ENCODE measurements around the gene ZNF280B. TPM values are rescaled to one million over a fixed set of nuclear protein-coding genes. Genes with fewer than 3 reads are reported as not detected.
"Not testable (repeated sequence)": the region's sequence is repeated elsewhere in the genome, so short reads cannot be mapped to it uniquely, and the experiment has no call there.

Gene ZNF280B
- total and polyA plus RNA-seq, 7 experiments from 2014 or later: 2.1 to 3.6 (median 2.3) TPM

DNA sequence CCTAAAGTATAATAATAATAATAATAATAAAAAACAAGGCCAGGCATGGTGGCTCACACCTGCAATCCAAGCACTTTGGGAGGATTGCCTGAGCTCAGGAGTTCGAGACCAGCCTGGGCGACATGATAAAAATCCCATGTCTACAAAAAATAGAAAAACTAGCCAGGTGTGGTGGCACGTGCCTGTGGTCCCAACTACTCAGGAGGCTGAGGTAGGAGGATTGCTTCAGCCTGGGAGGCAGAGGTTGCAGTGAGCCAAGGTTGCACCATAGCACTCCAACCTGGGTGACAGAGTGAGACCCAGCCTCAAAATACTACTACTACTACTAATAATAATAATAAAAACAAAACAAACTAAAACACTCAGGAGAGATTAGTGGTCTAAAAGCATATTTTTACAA lies 27.1 kb upstream of the ZNF280B start:
- H3K36me3 Mint-ChIP-seq: no peaks in the 10 kb centered on the region

DNA sequence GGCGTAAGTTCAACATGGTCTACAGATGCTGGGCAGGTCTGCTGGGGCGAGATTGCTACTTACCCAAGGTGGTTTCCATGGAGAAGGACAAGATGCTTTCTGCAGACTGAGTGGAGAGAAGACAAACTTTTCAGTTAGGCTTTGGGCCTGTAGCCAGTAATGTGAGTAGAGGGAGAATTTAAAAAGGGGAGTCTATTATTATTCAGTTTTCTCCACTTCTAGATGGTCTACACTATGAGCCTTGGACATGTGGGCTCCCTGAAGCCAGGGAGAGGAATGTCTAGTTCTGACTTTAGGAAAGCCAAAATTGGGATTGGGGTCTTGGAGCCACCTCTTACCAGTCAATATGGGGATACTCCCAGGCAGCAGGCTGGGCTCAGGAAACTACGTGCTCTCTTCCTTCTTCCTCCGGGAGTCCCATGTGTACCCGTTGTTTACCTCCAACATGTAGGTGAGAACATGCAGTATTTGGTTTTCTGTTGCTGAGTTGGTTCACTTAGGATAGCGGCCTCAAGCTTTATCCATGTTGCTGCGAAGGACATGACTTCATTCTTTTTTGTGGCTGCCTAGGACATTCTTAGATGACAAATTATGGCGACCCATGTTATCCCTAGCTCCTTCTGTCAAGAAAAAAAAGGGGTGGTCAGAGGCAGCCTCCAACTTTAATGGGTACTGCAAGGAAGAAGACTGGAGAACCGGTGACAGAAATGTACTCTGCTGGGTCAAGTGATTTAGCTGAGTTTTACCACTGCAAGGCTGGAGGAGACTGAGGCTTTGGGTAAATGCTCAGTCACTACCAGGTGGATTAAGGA lies 26.3 kb upstream of the ZNF280B start:
- no peak for ATAC-seq
- Mint-ChIP-seq H3K27ac (no peak overlapping the region), H3K4me3 (no peak overlapping the region), H3K4me1 (no peaks in the 10 kb centered on the region), H3K27me3 (peaks cover 0 to 11% (median 4%) of the 10 kb centered on the region in 5 donors), H3K9me3 (no peaks in the 10 kb centered on the region), H3K36me3 (no peaks in the 10 kb centered on the region)
- no peak overlapping the region for H3K27ac ChIP-seq (ENCODE audit: low read depth, low read length)
- no peaks in the 10 kb centered on the region for H3K9me3 ChIP-seq (ENCODE audit: control insufficient read depth in 2 of 3, low read length in 3 of 3)
- ChIA-PET CTCF (no interaction called here), POLR2A (no interaction called here)
- intact Hi-C loops (cut with micrococcal nuclease): no loop called here
- no peak for DNase-seq
- no peaks in the 10 kb centered on the region for H3K4me1 ChIP-seq (ENCODE audit: control insufficient read depth in 2 of 2, insufficient read depth in 2 of 2, low read length in 2 of 2)
- H3K27me3 ChIP-seq (ENCODE audit: control insufficient read depth in 2 of 2, insufficient read depth in 2 of 2, low read length in 2 of 2): no peaks in the 10 kb centered on the region
- H3K36me3 ChIP-seq (ENCODE audit: control insufficient read depth in 2 of 3, insufficient read depth in 3 of 3, low read length in 3 of 3): no peaks in the 10 kb centered on the region
- no peak overlapping the region for H3K4me3 ChIP-seq (ENCODE audit: low read length)

More for the DNA sequence above, 27.1 kb upstream of the ZNF280B start:
- H3K9me3 ChIP-seq (ENCODE audit: control insufficient read depth in 2 of 3, low read length in 3 of 3): no peaks in the 10 kb centered on the region
- ATAC-seq (no peak), DNase-seq (no peak)
- CTCF ChIA-PET: no interaction called here
- H3K27ac ChIP-seq (ENCODE audit: low read depth, low read length): no peak overlapping the region
- no peak overlapping the region for H3K27ac Mint-ChIP-seq
- no peaks in the 10 kb centered on the region for H3K4me1 ChIP-seq (ENCODE audit: control insufficient read depth in 2 of 2, insufficient read depth in 2 of 2, low read length in 2 of 2)
- H3K36me3 ChIP-seq (ENCODE audit: control insufficient read depth in 2 of 3, insufficient read depth in 3 of 3, low read length in 3 of 3): no peaks in the 10 kb centered on the region
- H3K27me3 Mint-ChIP-seq: peaks cover 0 to 11% (median 4%) of the 10 kb centered on the region in 5 donors
- no peaks in the 10 kb centered on the region for H3K27me3 ChIP-seq (ENCODE audit: control insufficient read depth in 2 of 2, insufficient read depth in 2 of 2, low read length in 2 of 2)
- POLR2A ChIA-PET: no interaction called here
- intact Hi-C loops (cut with micrococcal nuclease): no loop called here
- H3K9me3 Mint-ChIP-seq: no peaks in the 10 kb centered on the region
- H3K4me1 Mint-ChIP-seq: no peaks in the 10 kb centered on the region
- no peak overlapping the region for H3K4me3 ChIP-seq (ENCODE audit: low read length)
- no peak overlapping the region for H3K4me3 Mint-ChIP-seq

DNA sequence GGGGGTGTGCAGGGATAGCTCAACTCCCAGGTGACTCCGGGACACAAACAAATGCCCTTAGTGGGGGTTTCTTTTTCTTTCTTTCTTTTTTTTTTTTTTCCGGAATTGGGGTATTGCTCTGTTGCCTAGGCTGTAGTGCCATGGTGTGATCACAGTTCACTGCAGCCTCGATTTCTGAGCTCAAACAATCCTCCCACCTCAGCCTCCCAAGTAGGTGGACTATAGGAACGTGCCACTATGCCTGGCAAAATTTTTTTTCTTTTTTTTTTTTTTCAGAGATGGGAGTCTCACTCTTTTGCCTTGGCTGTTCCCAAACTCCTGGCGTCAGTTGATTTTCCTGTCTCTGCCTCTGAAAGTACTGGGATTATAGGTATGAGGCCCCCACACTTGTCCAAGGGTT lies 25.3 kb upstream of the ZNF280B start:
- ATAC-seq: no peak
- Histone ChIP-seq H3K27me3 (ENCODE audit: control insufficient read depth in 2 of 2, insufficient read depth in 2 of 2, low read length in 2 of 2) (no peaks in the 10 kb centered on the region), H3K4me3 (ENCODE audit: low read length) (no peak overlapping the region), H3K9me3 (ENCODE audit: control insufficient read depth in 2 of 3, low read length in 3 of 3) (no peaks in the 10 kb centered on the region), H3K27ac (ENCODE audit: low read depth, low read length) (no peak overlapping the region), H3K4me1 (ENCODE audit: control insufficient read depth in 2 of 2, insufficient read depth in 2 of 2, low read length in 2 of 2) (no peaks in the 10 kb centered on the region), H3K36me3 (ENCODE audit: control insufficient read depth in 2 of 3, insufficient read depth in 3 of 3, low read length in 3 of 3) (no peaks in the 10 kb centered on the region)
- Mint-ChIP-seq H3K27me3 (peaks cover 0 to 11% (median 6%) of the 10 kb centered on the region in 5 donors), H3K9me3 (no peaks in the 10 kb centered on the region), H3K4me3 (no peak overlapping the region), H3K27ac (no peak overlapping the region), H3K36me3 (no peaks in the 10 kb centered on the region), H3K4me1 (no peaks in the 10 kb centered on the region)
- ChIA-PET POLR2A (interaction anchor here (0.6 kb wide), 1 partner anchor 753 kb away, joined by 4 read pairs; no protein-coding TSS in a partner anchor), CTCF (no interaction called here)
- DNase-seq: no peak
- intact Hi-C loops (cut with micrococcal nuclease): no loop called here

DNA sequence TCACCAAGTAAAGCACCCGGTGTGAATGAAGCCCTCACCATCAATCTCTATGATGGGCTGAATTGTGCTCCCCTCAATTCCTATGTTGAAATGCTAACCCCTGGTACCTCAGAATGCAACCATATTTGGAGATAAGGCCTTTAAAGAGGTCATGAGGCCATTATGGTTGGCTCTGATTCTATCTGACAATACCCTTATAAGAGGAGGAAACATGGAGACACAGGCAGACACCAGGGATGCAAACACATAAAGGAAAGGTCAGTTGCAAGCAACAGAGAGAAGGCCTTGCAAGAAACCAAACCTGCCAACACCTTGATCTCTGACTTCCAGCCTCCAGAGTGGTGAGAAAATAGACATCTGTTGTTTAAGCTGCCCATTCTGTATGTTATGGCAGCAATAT lies 24.9 kb upstream of the ZNF280B start:
- POLR2A ChIA-PET: interaction anchor here (0.6 kb wide), 1 partner anchor 753 kb away, joined by 4 read pairs; no protein-coding TSS in a partner anchor
- H3K27me3 ChIP-seq (ENCODE audit: control insufficient read depth in 2 of 2, insufficient read depth in 2 of 2, low read length in 2 of 2): no peaks in the 10 kb centered on the region

DNA sequence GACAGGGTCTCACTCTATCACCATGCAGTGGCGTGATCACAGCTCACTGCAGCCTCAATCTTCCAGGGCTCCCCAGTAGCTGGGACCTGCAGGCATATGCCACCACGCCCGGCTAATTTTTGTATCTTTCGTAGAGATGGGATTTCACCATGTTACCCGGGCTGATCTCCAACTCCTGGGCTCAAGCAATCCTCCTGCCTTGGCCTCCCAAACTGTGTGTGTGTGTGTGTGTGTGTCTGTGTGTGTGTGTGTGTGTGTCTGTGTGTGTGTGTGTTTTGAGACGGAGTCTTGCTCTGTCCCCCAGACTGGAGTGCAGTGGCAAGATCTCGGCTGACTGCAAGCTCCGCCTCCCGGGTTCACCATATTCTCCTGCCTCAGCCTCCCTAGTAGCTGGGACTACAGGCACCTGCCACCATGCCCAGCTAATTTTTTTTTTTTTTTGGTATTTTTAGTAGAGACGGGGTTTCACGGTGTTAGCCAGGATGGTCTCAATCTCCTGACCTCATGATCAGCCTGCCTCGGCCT lies 24.1 kb upstream of the ZNF280B start:
- peaks cover 0 to 11% (median 6%) of the 10 kb centered on the region in 5 donors for H3K27me3 Mint-ChIP-seq
- H3K27ac Mint-ChIP-seq: not testable (repeated sequence)

More for the DNA sequence above, 24.9 kb upstream of the ZNF280B start:
- DNase-seq (no peak), ATAC-seq (no peak)
- H3K9me3 ChIP-seq (ENCODE audit: control insufficient read depth in 2 of 3, low read length in 3 of 3): no peaks in the 10 kb centered on the region
- intact Hi-C loops (cut with micrococcal nuclease): no loop called here
- no peak overlapping the region for H3K4me3 ChIP-seq (ENCODE audit: low read length)
- Mint-ChIP-seq H3K36me3 (no peaks in the 10 kb centered on the region), H3K9me3 (no peaks in the 10 kb centered on the region), H3K4me1 (no peaks in the 10 kb centered on the region), H3K4me3 (no peak overlapping the region), H3K27ac (peak overlapping the region in 1 of 9 donors; percentile 25), H3K27me3 (peaks cover 0 to 11% (median 6%) of the 10 kb centered on the region in 5 donors)
- H3K4me1 ChIP-seq (ENCODE audit: control insufficient read depth in 2 of 2, insufficient read depth in 2 of 2, low read length in 2 of 2): no peaks in the 10 kb centered on the region
- no peaks in the 10 kb centered on the region for H3K36me3 ChIP-seq (ENCODE audit: control insufficient read depth in 2 of 3, insufficient read depth in 3 of 3, low read length in 3 of 3)
- H3K27ac ChIP-seq (ENCODE audit: low read depth, low read length): no peak overlapping the region
- CTCF ChIA-PET: no interaction called here

DNA sequence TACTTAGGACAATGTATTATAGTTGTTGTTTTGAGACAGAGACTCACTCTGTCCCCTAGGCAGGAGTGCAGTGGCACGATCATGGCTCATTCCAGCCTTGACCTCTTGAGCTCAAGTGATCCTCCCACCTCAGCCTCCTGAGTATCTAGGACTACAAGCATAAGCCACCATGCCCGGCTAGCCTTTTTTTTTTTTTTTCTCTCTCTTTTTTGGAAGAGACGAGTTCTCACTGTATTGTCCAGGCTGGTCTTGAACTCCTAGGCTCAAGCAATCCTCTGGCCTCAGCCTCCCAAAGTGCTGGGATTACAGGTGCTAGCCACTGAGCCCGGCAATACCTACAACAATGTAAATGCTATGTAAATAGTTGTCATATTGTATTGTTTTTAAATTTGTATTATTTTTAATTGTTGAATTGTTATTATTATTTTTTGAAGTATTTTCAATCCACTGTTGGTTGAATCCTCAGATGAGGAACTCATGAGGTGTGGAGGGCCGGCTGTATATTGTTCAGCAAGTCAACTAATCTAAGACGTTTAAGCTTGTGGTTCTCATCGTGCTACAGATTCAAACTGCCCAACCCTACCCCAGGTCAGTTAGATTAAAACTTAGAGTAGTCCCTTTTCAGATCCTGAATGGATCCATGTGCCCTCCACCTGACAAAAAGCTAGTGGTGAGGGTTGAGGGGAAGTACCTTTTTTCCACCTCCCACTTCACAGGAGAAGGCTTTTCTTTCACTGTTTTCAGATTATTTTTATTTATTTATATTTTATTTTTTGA lies 23.4 kb upstream of the ZNF280B start:
- CTCF ChIA-PET: no interaction called here
- no peaks in the 10 kb centered on the region for H3K27me3 ChIP-seq (ENCODE audit: control insufficient read depth in 2 of 2, insufficient read depth in 2 of 2, low read length in 2 of 2)
- Mint-ChIP-seq H3K4me1 (no peaks in the 10 kb centered on the region), H3K27me3 (peaks cover 0 to 16% (median 6%) of the 10 kb centered on the region in 5 donors), H3K9me3 (no peaks in the 10 kb centered on the region), H3K27ac (no peak overlapping the region), H3K36me3 (no peaks in the 10 kb centered on the region), H3K4me3 (no peak overlapping the region)
- intact Hi-C loops (cut with micrococcal nuclease): no loop called here
- H3K27ac ChIP-seq (ENCODE audit: low read depth, low read length): no peak overlapping the region
- H3K4me3 ChIP-seq (ENCODE audit: low read length): no peak overlapping the region
- POLR2A ChIA-PET: no interaction called here
- DNase-seq (no peak), ATAC-seq (no peak)
- H3K9me3 ChIP-seq (ENCODE audit: control insufficient read depth in 2 of 3, low read length in 3 of 3): no peaks in the 10 kb centered on the region
- no peaks in the 10 kb centered on the region for H3K4me1 ChIP-seq (ENCODE audit: control insufficient read depth in 2 of 2, insufficient read depth in 2 of 2, low read length in 2 of 2)
- no peaks in the 10 kb centered on the region for H3K36me3 ChIP-seq (ENCODE audit: control insufficient read depth in 2 of 3, insufficient read depth in 3 of 3, low read length in 3 of 3)

More for the DNA sequence above, 24.1 kb upstream of the ZNF280B start:
- H3K4me3 ChIP-seq (ENCODE audit: low read length); H3K36me3 ChIP-seq (ENCODE audit: control insufficient read depth in 2 of 3, insufficient read depth in 3 of 3, low read length in 3 of 3); H3K9me3 Mint-ChIP-seq; H3K4me3 Mint-ChIP-seq; H3K4me1 Mint-ChIP-seq; H3K9me3 ChIP-seq (ENCODE audit: control insufficient read depth in 2 of 3, low read length in 3 of 3); H3K4me1 ChIP-seq (ENCODE audit: control insufficient read depth in 2 of 2, insufficient read depth in 2 of 2, low read length in 2 of 2); ATAC-seq; POLR2A ChIA-PET; H3K27me3 ChIP-seq (ENCODE audit: control insufficient read depth in 2 of 2, insufficient read depth in 2 of 2, low read length in 2 of 2); H3K36me3 Mint-ChIP-seq; H3K27ac ChIP-seq (ENCODE audit: low read depth, low read length); DNase-seq; CTCF ChIA-PET; intact Hi-C loops (cut with micrococcal nuclease): not testable (repeated sequence)
